IMR-90 (cell line): ENCODE measurements around the gene GPC5.

Source experiments
- TF ChIP-seq, protein P1 (sequence below): conservative IDR thresholded peaks from 2 replicates; pipeline ENCODE4 v1.5.1; 2012; ENCODE audit warnings: mild to moderate bottlenecking, low read depth, low read length, improper control_type of control experiment
- TF ChIP-seq, protein P2 (sequence below): fragments of 150-350 bp; IDR thresholded peaks from 2 replicates; pipeline ENCODE4 v1.6.1; 2016; ENCODE audit warnings: low read depth, mild to moderate bottlenecking, low read length, moderate library complexity, borderline replicate concordance

DNA sequence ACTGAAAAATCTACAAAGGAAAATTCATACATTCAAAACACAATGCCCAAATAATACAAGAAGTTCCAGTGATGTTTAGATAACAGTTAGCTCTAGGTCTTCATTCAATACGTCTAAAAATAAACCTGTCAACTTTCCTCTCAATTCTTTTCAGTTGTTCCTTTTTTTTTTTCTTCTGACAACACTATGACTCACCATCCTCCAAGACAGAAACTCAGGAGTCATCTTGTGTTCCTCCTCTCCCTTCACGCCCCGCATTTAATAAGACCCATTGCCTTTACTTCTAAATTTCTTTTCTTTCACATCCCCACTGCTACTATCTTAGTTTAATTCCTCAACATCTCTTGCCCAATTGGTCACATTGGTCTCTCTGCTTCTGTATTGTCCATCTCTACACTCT, 759.9 kb downstream of the GPC5 start:
- TF ChIP-seq, protein P1, sequence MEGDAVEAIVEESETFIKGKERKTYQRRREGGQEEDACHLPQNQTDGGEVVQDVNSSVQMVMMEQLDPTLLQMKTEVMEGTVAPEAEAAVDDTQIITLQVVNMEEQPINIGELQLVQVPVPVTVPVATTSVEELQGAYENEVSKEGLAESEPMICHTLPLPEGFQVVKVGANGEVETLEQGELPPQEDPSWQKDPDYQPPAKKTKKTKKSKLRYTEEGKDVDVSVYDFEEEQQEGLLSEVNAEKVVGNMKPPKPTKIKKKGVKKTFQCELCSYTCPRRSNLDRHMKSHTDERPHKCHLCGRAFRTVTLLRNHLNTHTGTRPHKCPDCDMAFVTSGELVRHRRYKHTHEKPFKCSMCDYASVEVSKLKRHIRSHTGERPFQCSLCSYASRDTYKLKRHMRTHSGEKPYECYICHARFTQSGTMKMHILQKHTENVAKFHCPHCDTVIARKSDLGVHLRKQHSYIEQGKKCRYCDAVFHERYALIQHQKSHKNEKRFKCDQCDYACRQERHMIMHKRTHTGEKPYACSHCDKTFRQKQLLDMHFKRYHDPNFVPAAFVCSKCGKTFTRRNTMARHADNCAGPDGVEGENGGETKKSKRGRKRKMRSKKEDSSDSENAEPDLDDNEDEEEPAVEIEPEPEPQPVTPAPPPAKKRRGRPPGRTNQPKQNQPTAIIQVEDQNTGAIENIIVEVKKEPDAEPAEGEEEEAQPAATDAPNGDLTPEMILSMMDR = no peak
- TF ChIP-seq, protein P2, sequence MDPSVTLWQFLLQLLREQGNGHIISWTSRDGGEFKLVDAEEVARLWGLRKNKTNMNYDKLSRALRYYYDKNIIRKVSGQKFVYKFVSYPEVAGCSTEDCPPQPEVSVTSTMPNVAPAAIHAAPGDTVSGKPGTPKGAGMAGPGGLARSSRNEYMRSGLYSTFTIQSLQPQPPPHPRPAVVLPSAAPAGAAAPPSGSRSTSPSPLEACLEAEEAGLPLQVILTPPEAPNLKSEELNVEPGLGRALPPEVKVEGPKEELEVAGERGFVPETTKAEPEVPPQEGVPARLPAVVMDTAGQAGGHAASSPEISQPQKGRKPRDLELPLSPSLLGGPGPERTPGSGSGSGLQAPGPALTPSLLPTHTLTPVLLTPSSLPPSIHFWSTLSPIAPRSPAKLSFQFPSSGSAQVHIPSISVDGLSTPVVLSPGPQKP = no peak
